ENCODE data around the gene AGPAT4.
A peak's percentile ranks its signal among the peaks of the same experiment; 100 is the strongest.

The AGPAT4 gene

DNA sequence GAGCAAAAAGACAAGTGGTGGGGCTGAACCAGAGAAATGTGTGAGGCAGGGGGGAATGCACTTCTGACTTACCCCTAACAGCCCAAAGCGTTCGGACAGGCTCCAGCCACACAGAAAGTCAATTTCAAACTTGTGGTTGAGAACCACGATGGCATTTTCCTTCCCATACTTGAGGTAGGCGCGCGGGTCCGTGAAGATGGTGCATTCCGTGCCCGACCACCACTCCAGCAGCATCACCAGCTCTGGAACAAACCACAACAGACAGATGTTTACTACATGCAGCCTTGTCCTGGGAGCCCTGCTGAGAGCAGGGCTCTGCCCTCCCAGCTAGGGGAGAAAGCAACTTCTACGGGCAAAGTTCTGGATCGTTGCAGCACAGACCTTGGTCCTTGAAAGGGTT is 107.7 kb downstream of the AGPAT4 start:
- no peak for DNase-seq (ENCODE audit: low spot score)

DNA sequence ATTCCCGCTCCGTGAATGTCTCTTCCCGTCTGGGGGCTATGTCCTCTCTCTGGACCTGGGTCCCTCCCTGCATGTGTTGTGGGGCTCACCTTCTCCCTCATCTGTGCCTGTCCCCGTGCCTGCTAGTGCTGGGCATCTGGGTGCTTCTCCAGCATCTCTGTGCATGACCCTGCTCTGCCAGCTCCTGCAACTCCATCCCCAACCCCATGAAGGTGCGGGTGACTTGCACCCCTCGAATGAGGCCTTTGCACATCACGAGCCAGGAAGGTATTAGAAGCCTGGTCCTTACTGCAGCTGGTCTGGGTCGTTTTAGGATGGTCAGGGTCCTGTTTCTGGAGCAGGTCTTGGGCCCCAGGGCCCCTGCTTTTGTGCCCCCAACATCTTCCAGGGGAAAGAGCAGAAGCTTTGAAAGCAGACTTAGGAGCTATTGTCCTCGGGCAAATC is 109.7 kb downstream of the AGPAT4 start:
- no peak for DNase-seq (ENCODE audit: low spot score)

DNA sequence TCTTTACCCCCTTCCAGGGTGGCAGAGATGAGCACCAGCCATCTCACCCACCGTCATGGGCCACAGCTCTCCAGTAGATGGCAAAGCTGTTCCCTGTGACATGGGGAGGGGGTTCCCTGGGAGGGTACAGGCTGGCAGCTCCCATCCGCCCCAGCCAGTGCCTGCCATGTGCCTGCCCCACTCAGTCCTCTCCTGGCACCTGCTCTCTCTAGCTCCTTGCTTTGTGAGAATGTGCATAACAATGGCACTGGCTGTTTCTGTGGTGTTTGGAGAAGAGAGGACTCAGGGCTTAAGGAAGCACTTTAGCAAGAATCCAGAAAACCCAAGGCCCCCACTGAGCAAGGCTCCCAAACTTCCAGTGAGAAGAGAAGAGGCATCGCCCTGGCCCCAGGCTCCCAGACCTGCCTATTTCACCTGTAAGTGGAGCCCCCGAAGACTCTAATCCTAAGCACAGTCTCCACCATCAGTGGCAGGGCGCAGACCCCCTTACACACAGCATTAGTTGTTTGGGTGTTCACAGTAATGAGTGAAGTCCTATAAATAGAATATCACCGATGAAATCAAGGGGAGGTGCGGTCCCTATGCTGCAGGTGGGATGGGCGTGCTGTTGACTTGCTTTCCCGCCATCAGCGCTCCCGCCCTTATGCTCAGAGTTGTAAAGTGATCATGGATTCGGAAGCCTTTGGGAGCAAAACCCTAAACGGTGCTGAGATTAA is 110.2 kb downstream of the AGPAT4 start:
- DNase-seq (ENCODE audit: low spot score) = no peak

DNA sequence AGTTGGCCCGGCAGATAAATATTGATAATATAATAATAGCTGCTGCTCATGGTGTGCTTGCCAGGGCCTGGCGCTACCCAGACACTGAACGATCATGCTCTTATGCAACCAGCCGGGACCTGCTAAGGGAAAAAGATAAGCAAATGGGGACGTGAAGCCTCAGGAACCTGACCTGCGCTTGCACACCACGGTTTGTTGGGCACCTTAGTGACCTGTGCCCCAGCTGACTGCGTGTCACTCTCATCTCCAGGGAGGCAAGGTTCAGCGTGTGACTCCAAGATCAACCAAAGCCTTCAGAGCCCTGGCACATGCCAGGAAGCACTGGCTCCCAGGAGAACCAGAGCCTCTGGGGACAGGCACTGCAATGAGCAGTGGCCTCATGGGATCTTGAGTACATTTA is 111.1 kb downstream of the AGPAT4 start:
- no peak for DNase-seq (ENCODE audit: low spot score)

DNA sequence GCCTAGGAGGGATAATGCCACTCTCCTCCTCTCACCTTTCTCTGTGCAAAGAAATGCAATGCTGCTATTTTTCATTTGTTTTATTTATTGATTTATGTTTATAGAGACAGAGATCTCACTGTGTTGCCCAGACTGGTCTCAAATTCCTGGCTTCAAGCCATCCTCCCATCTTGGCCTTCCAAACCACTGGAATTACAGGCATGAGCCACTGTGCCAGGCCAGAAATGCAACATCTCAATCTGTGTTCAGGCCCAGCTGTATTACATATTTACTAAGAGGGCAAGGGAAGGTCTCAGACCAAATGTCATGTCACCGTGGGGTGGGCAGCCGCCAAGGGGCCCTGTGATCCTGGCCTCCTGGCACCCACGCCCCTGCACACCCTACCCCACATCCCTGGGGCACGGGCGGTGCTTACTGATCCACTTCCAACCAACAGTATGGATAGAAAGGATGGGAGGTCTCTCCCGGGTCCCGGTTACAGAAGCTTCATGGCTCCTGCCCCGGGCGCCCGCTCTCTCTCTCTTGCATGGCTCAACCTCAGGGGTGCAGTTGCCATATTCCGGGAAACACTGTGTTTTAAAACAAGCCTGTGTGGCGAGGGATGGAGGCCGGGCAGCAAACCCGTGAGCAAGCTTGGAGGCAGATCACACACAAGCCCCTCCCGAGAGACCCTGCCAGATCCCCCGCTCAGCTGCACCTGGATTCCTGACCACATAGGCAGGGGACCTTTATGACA is 111.8 kb downstream of the AGPAT4 start:
- no peak for DNase-seq (ENCODE audit: low spot score)

DNA sequence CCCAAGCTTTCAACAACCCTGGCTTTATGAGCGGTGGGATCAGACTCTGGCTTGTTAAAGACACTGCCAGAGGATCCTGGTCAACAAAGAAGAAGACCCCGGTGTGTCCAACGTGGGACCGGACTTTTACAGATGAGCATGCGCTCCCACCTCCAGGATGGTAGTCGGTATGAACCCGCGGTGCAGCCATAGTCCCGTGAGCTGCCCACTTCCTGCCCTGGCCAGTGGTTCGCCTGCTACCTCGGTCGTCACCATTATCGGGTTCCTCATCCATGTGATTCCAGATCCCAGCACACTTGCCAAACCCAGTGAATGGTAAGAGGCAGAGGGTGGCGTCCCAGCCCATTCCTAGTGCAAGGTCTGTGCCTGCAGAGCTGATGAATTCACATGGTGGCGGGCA is 112.7 kb downstream of the AGPAT4 start:
- DNase-seq (ENCODE audit: low spot score) = no peak

DNA sequence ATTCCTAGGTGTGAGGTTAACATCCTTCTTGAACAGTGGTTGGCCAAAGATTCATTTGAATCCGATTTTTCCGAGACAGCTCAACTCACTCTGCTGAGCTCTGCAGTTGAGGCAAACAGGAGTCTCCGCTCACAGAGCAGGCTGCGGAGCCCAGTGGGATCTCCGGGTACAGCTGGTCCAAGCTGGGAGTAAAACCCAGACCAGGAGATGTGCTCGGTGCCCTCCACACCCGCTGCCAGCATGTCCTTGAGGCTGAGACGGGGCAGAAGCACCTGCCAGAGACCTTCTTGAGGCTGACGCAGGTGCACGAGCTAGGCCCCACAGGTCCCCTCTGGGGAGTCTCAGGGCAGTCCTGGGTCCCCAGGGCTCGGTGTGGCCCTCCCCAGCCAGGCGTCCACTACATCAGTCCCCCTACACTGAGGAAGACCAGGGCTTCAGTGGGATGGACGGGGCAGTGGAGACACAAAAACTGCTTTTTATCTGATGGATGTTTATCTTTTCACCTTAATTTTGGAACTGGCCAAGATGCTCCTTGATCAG is 119.0 kb downstream of the AGPAT4 start:
- no peak for DNase-seq (ENCODE audit: low spot score)

DNA sequence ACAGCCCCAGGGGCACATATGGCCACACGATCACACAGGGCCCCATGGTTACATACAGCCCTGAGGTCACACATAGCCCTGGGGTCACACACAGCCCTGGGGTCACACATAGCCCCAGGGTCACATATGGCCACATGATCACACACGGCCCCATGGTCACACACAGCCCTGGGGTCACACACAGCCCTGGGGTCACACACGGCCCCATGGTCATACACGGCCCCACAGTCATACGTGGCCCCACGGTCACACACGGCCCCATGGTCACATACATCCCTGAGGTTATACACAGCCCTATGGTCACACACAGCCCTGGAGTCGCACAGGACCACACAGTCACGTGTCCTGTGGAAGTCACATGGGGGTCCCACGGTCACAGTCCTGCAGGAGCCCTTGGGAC is 120.1 kb downstream of the AGPAT4 start:
- no peak for DNase-seq (ENCODE audit: low spot score)

DNA sequence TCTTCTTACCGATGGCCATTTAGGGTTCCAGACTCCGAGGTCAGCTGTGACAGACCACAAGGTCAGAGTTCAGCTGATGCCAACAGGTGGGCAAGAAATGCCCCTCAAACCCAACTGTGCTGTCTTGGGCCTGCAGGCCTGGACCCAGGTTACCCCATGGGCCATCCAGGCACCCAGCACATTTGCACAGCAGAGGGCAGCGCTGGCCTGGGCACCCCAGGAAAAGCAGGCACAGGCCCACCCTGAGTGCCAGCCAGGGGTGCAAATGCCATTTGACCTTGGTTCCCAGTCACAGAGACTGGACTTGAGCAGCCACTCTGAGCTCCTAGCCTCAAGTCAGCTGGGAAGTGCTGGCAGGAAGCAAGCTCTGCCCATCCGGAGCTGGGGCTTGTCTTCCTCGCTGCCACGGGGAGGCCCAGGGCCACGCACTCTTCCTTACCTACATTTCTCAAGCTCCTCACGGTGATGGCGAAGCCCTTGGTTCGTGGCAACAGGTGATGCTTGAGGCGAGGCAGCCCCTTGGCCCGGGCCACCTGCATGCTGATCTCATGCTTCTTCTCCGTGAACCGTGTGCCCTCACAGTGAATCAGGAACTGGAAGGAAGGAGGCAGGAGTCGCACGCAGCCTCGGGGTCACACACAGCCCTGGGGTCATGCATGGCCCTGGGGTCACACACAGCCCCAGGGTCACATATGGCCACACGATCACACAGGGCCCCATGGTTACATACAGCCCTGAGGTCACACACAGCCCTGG is 120.8 kb downstream of the AGPAT4 start:
- peak; percentile 14 for DNase-seq (ENCODE audit: low spot score)

DNA sequence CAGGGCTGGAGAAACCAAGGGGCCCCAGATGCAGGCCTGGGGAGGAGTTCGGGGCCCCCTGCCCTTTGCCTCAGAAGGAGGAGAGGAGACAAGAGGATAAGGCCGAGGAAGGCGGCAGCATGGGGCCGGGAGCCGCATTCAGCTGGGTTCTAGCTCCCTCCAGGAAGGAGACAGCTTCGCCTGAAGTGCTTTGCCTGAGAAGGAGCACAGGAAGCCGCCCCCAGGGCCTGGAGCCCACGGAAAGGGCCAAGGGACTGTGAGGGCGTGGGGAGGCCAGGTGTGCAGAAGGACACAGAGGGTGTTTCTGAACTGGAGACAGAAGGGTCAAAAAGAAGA is 121.4 kb downstream of the AGPAT4 start:
- no peak for DNase-seq (ENCODE audit: low spot score)

DNA sequence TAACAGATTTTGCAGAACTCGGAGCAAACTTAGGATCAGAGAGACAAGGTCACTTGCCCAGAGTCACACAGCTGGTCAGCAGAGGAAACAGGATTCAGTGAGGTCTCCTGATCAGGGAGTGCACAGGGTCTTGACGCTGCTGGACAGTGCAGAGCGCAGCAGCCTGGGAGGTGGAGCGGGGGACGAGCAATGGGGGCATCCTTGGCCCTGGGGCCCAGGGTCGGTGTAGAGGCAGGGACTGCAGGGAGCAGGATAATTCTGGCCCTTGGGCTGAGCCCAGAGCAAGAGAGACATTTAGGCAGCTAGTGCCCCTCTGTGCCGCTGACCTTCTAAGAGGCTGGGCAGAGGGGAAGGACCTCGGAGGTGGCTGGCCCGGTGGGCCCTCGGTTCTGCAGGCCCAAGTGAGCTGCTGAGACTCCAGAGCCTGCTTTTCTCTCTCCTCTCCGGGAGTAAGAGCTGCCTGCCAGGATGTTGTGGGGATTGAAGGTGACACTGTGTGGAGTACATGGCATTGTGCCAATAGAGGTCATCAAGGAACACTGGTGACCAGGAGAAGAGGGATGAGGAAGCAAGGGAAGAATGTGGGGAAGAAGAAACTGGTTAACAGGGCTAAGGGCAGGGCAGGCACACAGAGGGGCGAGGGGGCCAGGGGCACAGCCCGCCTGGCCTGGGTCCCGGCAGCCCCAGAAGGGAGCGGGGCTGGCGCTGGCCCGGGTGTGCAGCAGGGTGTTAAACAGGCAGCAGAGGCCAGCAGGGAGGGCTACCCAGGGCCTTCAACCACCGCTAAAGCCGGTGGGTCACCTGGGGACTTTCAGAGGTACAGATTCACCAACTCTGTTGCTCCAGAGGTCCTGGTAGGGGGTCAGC is 122.0 kb downstream of the AGPAT4 start:
- no peak for DNase-seq (ENCODE audit: low spot score)

DNA sequence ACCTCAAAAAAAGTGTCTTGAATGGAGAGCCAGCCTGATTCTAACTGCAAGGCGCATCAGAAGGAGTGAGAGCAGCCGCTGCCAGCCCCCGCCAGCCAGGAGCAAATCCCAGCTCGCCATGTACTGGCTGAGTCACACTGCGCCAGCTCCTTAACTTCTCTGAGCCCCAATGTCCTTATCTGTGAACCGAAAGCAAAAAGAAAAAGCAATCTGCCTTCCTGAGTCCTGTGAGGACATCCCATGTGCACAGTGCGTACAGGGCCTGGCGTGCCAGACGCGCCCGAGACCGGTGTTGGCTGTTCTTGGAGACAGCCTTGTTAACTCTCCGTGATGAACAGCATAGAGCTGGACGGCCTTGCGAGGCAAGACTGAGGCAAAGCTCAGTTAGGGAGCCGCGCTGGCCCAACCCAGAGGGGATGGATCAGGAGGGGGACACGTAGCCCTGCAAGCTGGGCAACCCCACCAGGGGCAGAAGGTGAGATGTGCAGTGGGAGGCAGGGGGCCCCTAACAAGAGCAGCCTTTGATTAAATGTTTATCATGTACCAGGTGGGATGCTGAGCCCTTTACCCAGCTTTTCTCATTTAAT is 122.7 kb downstream of the AGPAT4 start:
- DNase-seq (ENCODE audit: low spot score) = no peak

DNA sequence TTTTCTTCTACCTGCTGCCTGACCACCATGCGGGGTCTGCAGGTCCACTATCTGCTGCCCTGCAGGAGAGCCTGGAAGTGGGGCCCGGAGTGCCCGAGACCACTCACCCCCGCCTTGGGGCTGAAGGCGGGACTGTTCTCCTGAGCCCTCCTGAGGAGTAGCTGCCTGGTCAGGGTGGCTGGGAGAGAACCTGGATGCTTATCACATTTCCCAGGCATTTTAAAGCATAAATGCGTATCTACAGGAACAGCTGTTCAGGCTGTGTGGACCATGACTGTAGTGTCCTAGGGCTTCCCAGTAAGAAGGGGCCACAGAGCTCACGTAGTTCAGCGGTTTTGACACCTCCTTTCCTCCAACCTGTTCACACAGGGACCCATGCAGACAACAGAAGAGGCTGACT is 123.3 kb downstream of the AGPAT4 start:
- DNase-seq (ENCODE audit: low spot score) = no peak

DNA sequence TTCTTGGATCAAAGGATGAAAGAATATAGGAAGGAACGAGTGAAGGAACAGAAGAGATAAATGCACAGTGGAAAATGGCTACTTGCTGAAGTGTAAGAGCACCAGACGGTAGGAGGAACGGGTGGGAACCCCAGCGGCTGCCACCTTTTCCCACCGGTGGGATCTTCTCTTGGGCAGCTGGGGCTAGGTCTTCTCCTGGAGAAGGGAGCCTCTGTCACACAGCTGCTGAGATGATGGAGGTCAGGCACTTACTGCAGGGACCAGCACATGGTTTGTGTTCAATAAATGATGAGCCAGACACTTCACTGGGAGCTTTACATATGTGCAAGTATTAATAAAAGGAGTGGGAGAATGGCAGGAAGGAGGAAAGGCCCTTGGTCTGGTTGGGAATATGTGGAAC is 123.7 kb downstream of the AGPAT4 start:
- no peak for DNase-seq (ENCODE audit: low spot score)

DNA sequence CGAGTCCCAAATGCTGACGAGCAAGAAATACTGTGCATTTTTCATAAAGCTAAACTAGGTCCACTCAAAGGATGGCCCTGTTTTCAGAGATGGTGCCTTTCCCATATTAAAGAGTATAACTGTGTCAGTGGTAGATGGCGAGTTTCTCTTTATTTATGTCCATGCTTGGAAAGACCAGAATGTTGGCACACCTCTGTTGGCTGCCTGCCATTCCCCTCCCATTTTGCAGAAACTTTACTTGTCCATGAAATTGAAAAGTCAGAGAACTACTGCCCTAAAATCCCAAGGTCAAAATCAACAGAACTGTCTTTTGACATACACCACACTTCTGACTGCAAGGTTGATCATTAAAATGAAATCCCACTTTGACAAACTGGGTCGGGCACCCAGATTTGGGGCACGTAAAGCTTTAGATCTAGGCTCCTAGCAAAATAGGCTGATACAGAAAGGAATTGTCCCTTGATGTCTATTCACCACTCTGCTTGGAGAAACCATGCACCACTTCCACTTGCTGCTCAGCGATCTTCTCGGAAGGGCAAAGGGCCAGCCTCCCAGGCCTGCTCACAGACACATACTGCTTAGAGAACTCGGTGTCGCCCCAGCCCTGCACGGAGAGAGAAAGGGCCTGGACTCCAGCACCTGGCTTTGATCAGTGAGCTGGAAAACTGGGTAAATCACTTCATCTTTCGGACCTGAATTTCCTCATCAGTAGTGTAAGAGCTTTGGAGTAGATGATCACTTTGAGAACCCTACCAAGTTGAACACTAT is 130.0 kb downstream of the AGPAT4 start:
- no peak for DNase-seq (ENCODE audit: low spot score)

DNA sequence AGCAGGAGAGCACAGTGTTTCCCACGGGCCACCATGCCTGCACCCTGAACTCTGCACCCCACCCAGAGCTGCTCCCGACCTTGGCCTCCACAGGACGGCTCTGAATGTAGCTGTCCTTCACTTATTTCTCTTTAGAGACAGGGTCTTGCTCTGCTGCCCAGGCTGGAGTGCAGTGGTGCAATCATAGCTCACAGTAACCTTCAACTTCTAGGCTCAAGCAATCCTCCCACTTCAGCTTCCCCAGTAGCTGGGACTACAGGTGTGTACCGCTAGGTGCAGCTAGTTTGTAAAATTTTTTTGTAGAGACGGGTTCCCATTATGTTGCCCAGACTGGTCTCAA is 130.9 kb downstream of the AGPAT4 start:
- DNase-seq (ENCODE audit: low spot score) = no peak

DNA sequence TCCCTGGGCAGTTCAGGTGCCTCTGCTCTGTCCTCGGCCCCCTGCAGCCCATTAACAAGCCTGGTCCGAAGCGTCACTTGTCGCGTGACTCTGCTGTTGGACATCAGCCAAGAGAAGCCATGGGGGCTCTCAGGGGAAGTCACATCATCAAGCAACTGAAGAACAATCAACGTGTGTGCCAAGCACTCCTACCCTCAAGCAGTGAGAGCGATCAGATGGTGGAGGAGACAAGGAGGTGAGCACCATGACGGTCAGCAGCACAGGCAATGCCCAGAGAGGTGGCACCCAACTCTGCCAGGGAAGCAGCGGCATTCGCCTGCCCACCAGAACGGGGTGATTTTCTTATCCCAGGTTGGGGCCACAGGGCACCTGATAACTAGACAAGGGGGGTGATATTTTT is 132.7 kb downstream of the AGPAT4 start:
- no peak for DNase-seq (ENCODE audit: low spot score)

DNA sequence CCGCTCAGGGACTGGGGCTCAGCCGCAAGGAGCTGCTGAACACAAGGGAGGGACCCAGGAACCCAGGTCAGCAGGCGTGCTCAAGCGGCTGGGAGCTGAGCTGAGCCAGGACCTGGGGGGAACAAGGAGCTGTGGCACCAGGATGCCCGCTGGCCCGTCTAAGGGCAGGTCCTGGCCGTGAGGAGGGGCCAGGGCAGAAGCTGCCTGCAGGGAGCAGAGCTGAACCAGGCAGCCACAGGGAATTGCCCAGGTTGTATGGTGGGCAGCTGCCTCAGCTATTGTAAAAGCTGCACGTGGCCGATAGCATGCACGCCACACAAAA is 133.3 kb downstream of the AGPAT4 start:
- no peak for DNase-seq (ENCODE audit: low spot score)

DNA sequence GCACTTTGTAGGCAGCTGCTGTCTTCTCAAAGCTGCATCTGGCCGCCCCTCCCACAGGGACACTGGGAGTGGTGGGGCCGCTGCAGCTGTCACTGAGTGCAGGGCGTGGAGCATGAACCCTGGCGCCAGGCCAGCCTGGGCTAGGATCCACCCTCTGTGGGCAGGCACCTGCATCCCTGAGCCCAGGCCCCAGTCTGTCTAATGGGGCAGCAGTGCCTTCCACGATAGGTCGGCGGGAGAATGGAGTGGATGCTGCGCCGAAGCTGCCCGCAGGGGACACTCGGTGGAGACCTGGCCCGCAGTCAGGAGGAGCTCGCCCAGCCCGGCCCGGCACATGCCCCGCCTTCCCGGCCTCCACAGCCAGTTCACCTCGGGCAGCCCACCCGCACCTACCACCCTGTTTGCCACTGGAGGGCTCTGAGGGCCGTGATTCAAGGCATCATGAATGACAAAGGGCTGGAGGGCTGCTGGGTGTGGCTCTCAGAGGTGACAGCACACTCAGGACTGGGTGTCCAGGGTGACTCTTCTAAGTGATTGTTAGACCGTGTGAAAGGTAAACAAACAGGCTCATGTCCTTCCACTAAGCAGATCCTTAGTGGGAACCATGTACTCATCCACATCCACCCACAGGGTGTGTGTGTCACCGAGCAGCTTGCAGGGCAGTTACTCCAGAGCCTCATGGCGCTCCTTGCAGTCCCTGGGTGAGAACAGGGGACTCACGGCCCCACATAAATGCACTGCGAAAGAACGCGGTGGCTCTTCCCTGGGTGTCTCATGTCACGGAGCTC is 133.9 kb downstream of the AGPAT4 start:
- DNase-seq (ENCODE audit: low spot score) = peak; percentile 80

DNA sequence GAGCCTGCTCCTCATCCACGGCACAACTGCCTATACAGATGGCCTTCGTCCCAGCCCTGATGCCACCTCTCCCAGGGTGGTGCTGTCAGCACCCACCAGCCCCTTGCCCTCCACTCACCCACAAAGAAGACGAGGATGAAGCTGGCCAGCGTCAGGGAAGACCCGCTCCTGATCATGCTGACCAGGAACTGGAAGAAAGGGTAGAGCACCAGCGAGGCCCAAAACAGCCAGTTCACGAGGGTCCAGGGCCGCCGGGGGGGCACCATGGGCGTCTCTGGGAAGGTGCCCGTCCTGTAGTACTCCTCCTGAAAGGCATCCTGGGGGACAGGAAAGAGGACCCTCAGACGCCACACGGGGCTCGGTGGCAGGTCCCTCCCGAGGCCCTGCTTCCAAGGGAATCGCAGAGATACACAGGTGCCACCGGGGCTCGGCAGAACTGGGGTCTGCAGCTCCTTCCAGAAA is 134.5 kb downstream of the AGPAT4 start:
- no peak for DNase-seq (ENCODE audit: low spot score)

Data from hematopoietic multipotent progenitor cell treated with erythropoietin and hydrocortisone succinate and interleukin-3 and kit ligand, for 15 days (in vitro differentiated cells).